DOHH2 (cell line): ENCODE results near the gene SORBS2.

ENCODE experiments used
- H3F3A ChIP-seq: fragments of 200-600 bp; sonication (generic), shearing (Covaris generic); 2 replicates; pipeline ENCODE4 v1.6.0; 2016; ENCODE audit warnings: antibody characterized with exemption, mild to moderate bottlenecking; ENCODE audit not compliant: control insufficient read depth, insufficient read depth
- H3K27ac ChIP-seq: fragments of 200-600 bp; sonication (generic); 2 replicates; pipeline ENCODE4 v1.5.1; 2014; ENCODE audit warnings: low read depth, mild to moderate bottlenecking, low read length, moderate library complexity
- H3K27me3 ChIP-seq: fragments of 200-600 bp; sonication (generic); 2 replicates; pipeline ENCODE4 v1.6.1; 2014; ENCODE audit warnings: mild to moderate bottlenecking, low read length, mixed read lengths; ENCODE audit not compliant: control insufficient read depth
- H3K36me3 ChIP-seq: fragments of 200-600 bp; sonication (generic); 2 replicates; pipeline ENCODE4 v1.6.1; 2014; ENCODE audit warnings: mild to moderate bottlenecking, low read length, moderate library complexity, mixed read lengths; ENCODE audit not compliant: control insufficient read depth
- H3K4me1 ChIP-seq: fragments of 200-600 bp; sonication (generic); 2 replicates; pipeline ENCODE4 v1.6.1; 2014; ENCODE audit warnings: mild to moderate bottlenecking, low read length, mixed read lengths; ENCODE audit not compliant: control insufficient read depth
- H3K4me2 ChIP-seq: fragments of 200-600 bp; sonication (generic); 2 replicates; pipeline ENCODE4 v1.6.0; 2014; ENCODE audit warnings: mild to moderate bottlenecking, low read length, moderate library complexity
- H3K4me3 ChIP-seq: fragments of 200-600 bp; sonication (generic); 2 replicates; pipeline ENCODE4 v1.5.1; 2014; ENCODE audit warnings: mild to moderate bottlenecking, low read length, mixed read lengths
- H3K79me2 ChIP-seq: fragments of 200-600 bp; sonication (generic); 2 replicates; pipeline ENCODE4 v1.6.1; 2014; ENCODE audit warnings: mild to moderate bottlenecking, low read length, mixed read lengths; ENCODE audit not compliant: control insufficient read depth
- H3K9me2 ChIP-seq: fragments of 200-600 bp; sonication (generic); replicated peaks from 2 replicates; pipeline ENCODE4 v1.6.1; 2014; ENCODE audit warnings: mild to moderate bottlenecking, low read length, mixed read lengths; ENCODE audit not compliant: control insufficient read depth
- H3K9me3 ChIP-seq: fragments of 200-600 bp; sonication (generic); 2 replicates; pipeline ENCODE4 v1.6.1; 2014; ENCODE audit warnings: antibody characterized with exemption, low read length, mixed read lengths; ENCODE audit not compliant: control insufficient read depth, insufficient read depth
- H4K20me1 ChIP-seq: fragments of 200-600 bp; sonication (generic); 2 replicates; pipeline ENCODE4 v1.6.0; 2014; ENCODE audit warnings: low read depth, mild to moderate bottlenecking, antibody characterized with exemption, low read length, moderate library complexity; ENCODE audit not compliant: control insufficient read depth, insufficient read depth
- CTCF ChIP-seq: fragments of 200-600 bp; sonication (generic); IDR thresholded peaks from one replicate; pipeline ENCODE4 v1.5.1; 2014; ENCODE audit warnings: antibody characterized with exemption, mild to moderate bottlenecking, low read depth, low read length; ENCODE audit not compliant: poor library complexity, severe bottlenecking
- EZH2phosphoT487 ChIP-seq: fragments of 200-600 bp; sonication (generic); IDR thresholded peaks from 2 replicates; pipeline ENCODE4 v1.6.1; 2017; ENCODE audit warnings: borderline replicate concordance, mild to moderate bottlenecking, antibody characterized with exemption, low read length, moderate library complexity, mixed read lengths

SORBS2 gene

GRCh38 chr4:185648631-185649030, 163.4 kb downstream of the SORBS2 start:
- no peaks in the 10 kb centered on the region for H3K9me3 ChIP-seq

GRCh38 chr4:185645403-185645802, 166.6 kb downstream of the SORBS2 start:
- Histone ChIP-seq H3K27ac (no peak overlapping the region), H4K20me1 (no peaks in the 10 kb centered on the region), H3F3A (no peaks in the 10 kb centered on the region), H3K36me3 (no peaks in the 10 kb centered on the region), H3K9me3 (no peaks in the 10 kb centered on the region), H3K4me3 (no peak overlapping the region), H3K4me1 (no peaks in the 10 kb centered on the region), H3K9me2 (no peaks in the 10 kb centered on the region), H3K27me3 (peaks cover 3% of the 10 kb centered on the region; the same call in 1 of the 2 replicates), H3K4me2 (no peak overlapping the region), H3K79me2 (no peaks in the 10 kb centered on the region)
- TF ChIP-seq EZH2phosphoT487 (no peak), CTCF (no peak)

More at GRCh38 chr4:185648631-185649030, 163.4 kb downstream of the SORBS2 start:
- no peaks in the 10 kb centered on the region for H3K79me2 ChIP-seq
- no peaks in the 10 kb centered on the region for H3K9me2 ChIP-seq
- H3K27ac ChIP-seq, result no peak overlapping the region
- no peak for TF ChIP-seq CTCF
- no peak for TF ChIP-seq EZH2phosphoT487
- no peaks in the 10 kb centered on the region for H3F3A ChIP-seq
- H3K4me1 ChIP-seq, result no peaks in the 10 kb centered on the region
- H4K20me1 ChIP-seq, result no peaks in the 10 kb centered on the region
- H3K4me3 ChIP-seq, result no peak overlapping the region
- no peaks in the 10 kb centered on the region for H3K27me3 ChIP-seq
- no peaks in the 10 kb centered on the region for H3K36me3 ChIP-seq
- H3K4me2 ChIP-seq, result no peak overlapping the region

- Histone ChIP-seq H3F3A (no peaks in the 10 kb centered on the region), H3K4me1 (no peaks in the 10 kb centered on the region), H3K9me2 (no peaks in the 10 kb centered on the region), H3K4me2 (no peak overlapping the region), H3K4me3 (no peak overlapping the region), H3K9me3 (no peaks in the 10 kb centered on the region), H4K20me1 (no peaks in the 10 kb centered on the region), H3K79me2 (no peaks in the 10 kb centered on the region), H3K27me3 (peaks cover 3% of the 10 kb centered on the region; the same call in 1 of the 2 replicates), H3K27ac (no peak overlapping the region), H3K36me3 (no peaks in the 10 kb centered on the region)
- TF ChIP-seq CTCF, result no peak
- no peak for TF ChIP-seq EZH2phosphoT487
Measured at GRCh38 chr4:185644408-185644807, 167.6 kb downstream of the SORBS2 start.
